GM21737 (cell line): Measurements from ENCODE around the gene IRX6.

Experiments
- ATAC-seq: cut with Tn5 transposase; IDR thresholded peaks from one replicate; pipeline ENCODE4 v1.9.1; 2021; ENCODE audit warnings: mild to moderate bottlenecking, moderate library complexity; ENCODE audit not compliant: unreplicated experiment

Gene IRX6

DNA sequence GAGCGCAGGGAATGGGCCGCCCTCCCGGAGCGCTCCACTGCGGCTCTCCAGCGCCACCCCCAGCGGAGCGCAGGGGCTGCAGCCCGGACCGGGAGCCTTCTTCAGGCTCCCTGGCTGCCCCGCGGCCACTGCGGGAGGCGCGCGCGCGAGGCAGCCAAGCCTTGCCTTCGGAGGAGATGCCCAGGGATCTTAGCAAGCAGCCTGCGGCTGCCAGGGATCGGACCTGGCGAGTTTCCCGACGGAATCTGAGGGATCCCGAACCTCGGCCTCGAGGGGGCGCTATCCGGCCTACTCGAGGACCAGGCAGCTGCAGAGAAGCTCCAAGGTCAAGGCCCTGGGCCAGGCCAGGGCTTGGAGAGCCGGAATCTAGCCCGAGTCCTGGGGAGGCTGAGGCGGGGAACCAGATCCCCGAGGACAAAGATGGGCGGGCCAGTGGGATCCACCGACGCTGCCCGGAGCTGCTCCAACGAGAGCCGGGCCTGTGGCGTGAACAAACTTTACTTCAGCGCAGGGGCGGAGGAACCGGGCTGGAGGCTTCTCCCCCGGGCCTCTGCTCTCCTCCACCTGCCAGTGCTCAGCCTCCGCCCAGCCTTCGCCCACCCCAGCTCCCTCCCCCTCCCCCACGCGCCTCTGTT, at the start of gene IRX6:
Gene IRX6 (plus strand): TSS at position 567 of the 635 bp plus-strand sequence. CDS start 889 bp downstream, outside the sequence.
- ATAC-seq, result no peak

- ATAC-seq, result no peak
Measured at GRCh38 chr16:55274391-55274790, 49.6 kb upstream of the IRX6 start.

GRCh38 chr16:55275167-55275566, 48.8 kb upstream of the IRX6 start:
- no peak for ATAC-seq

GRCh38 chr16:55275869-55276268, 48.1 kb upstream of the IRX6 start:
- ATAC-seq, result no peak

GRCh38 chr16:55277536-55277935, 46.5 kb upstream of the IRX6 start:
- no peak for ATAC-seq

- no peak for ATAC-seq
Measured at GRCh38 chr16:55279598-55279997, 44.4 kb upstream of the IRX6 start.

GRCh38 chr16:55280587-55280986, 43.4 kb upstream of the IRX6 start:
- no peak for ATAC-seq

- ATAC-seq, result no peak
Measured at GRCh38 chr16:55282441-55282840, 41.6 kb upstream of the IRX6 start.

GRCh38 chr16:55283812-55284717, 39.9 kb upstream of the IRX6 start:
- ATAC-seq, result no peak

GRCh38 chr16:55284718-55285099, 39.3 kb upstream of the IRX6 start:
- ATAC-seq, result no peak

- no peak for ATAC-seq
Measured at GRCh38 chr16:55285586-55285985, 38.4 kb upstream of the IRX6 start.

DNA sequence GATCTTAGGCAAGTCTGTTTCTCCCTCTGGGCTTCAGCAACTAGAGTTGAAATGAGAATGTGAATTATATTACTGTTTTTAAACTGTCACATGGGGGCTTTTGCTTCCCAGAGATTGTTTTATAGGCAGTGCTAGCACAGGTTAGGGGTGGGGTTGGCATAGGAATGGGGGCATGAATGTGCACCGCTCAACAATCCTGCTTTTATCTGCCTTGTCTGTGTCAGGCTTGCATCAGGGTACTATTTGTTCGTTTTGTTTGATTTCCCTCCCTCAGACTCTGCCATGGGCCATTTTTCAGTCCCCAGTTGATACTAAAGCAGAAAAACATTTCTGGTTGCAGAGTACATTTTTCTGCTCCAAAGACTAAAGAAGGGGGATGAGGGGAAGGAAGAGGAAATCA, 34.6 kb upstream of the IRX6 start:
- no peak for ATAC-seq

DNA sequence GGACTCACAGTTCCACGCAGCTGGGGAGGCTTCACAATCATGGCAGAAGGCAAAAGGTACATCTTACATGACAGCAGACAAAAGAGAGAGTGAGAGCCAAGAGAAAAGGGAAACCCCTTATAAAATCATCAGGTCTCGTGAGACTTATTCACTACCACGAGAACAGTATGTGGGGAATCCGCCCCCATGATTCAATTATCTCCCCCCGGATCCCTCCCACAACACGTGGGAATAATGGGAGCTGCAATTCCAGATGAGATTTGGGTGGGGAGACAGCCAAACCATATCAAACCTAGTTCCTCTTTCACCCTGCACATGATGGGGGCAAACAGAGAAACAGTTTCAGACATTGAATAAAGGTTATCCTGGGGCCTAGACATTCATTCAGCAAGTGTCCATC, 32.2 kb upstream of the IRX6 start:
- no peak for ATAC-seq

GRCh38 chr16:55292491-55292890, 31.5 kb upstream of the IRX6 start:
- ATAC-seq, result no peak

GRCh38 chr16:55294129-55294528, 29.9 kb upstream of the IRX6 start:
- ATAC-seq, result no peak

DNA sequence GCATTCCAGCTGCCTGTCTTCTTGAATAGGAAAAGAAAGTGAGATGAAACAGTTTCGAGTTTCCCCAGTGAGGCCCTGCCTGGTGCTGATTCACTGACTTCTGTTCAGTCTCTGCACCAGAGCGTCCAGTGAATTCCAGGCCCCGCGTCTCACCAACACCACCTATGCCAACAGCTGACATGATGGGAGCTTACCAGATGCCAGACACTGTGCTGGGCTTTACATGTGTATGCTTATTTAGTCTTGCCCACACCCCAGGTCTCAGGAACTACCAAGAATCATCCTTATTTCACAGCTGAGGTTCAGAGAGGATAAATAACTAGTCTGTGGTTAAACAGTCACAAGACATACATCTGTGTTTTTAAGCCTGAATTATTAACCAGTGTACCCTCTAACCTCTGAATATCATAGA, 29.1 kb upstream of the IRX6 start:
- ATAC-seq, result no peak

DNA sequence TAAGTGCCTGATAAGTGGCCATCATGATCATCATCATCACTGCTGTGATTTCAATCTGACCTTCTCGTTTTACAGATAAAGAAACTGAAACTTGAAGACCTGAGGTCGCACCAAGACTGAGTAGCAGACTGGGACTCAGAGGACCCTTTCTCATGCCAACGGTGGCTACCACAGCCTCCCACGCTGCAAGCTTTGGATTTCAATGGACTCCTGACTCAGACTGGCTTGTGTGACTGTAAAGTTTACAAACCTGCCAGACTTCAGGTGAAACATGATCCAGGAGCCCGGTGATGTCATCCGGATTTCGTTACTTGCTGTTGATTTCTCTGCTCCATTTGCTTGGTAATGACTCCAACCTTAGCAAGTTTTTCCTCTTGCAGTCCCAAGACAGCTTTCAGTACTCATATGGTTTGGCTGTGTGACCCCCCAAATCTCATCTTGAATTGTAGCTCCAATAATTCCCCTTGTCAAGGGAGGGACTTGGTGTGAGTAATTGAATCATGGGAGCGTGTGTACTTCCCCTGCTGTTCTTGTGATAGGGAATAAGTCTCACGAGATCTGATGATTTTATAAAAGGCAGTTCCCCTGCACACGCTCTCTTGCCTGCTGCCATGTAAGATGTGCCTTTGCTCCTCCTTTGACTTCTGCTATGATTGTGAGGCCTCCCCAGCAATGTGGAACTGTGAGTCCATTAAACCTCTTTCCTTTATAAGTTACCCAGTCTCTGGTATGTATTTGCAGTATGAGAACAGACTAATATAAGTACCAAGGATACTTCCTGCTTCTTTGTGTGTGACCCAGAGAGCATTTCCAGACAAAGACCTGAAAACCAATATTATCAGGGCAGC, 26.7 kb upstream of the IRX6 start:
- no peak for ATAC-seq

- ATAC-seq, result no peak
Measured at GRCh38 chr16:55297910-55298479, 26.0 kb upstream of the IRX6 start.

DNA sequence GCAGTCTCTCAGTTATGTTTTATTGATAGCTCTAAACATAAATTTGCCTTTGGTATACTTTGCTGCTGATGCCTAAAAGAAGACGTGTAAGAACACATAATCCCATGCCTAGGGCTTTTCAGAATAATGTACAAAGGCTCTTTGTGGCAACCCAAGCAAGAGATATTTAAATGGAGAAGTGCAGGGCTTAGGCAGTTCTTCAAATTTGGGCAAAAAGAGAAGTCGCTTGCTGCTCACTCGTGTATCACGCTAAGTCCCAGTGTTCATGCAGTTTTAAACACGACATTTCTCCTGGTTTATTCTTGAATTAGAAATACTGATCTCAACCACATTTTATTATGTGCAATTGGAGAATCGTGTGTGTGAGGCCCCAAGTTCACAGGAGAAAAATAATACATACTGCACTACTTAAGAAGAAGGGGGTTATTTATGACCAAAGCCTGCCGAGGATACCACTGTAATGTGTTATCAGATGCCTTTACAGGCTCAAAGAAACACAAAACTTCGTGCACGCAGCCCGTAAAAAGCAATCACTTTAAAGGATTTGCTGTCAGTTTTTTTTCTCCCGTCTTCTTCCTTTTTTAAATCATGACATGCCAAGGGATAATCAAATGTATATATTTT, 22.5 kb upstream of the IRX6 start:
- ATAC-seq, result no peak

DNA sequence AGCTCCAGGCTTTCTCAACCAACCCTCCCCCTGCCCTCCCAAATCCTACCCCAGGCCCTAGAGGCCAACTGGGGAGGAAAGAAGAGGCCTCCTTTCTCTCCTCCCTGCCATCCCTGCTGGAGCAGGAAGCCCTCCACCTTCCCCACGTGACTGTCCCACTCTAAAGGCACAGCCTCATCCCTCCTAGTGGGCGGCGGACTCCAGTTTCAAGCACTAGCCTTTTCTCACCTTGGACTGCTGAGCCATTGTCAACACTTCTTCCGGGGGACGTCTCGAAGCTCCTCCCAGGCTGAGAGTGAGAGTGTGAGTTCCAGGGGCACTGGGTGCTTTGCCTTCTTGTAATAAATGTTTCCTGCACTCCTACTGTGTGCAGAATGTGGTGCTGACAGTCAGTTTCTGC, 21.4 kb upstream of the IRX6 start:
- ATAC-seq, result no peak

DNA sequence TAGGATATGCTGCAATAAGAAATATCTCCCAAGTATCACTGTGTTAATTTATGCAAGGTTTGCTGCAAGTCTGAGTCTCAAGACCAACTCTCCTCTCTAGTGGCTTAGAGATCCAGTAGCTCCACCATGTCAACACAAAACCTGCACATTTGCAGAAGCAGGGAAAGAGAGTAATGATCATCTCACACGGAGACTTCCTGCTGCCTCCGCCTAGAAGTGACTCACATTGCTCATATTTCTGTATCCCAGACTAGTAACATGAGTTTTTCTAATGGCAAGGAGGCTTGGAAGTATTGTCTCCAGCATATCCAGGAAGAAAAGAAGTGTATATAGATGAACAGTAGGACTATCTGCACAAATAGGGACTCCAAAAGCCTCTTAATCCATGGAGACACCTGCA, 15.0 kb upstream of the IRX6 start:
- ATAC-seq, result no peak
